HL-60 (cell line): ENCODE measurements around the gene RASGRP2.

Experiments used
- DNase-seq, 2 experiments: peaks; one replicate each; pipeline ENCODE4 v3.0.0-alpha.2; 2010 to 2020; ENCODE audit warnings: low read depth in 1 of 2, low spot score in 1 of 2
- H3K27ac ChIP-seq: fragments of 250-450 bp; sonication (Bioruptor Pico); replicated peaks from 2 replicates; pipeline ENCODE4 v1.5.1; 2020; ENCODE audit warnings: mild to moderate bottlenecking, moderate library complexity
- H3K27me3 ChIP-seq: fragments of 250-450 bp; sonication (Bioruptor Pico); 2 replicates; pipeline ENCODE4 v1.5.1; 2021; ENCODE audit warnings: mild to moderate bottlenecking, moderate library complexity; ENCODE audit not compliant: insufficient read depth, poor library complexity, severe bottlenecking
- H3K4me3 ChIP-seq: replicated peaks from 2 replicates; pipeline ENCODE4 v1.5.1; 2011; ENCODE audit warnings: mild to moderate bottlenecking, control low read depth, low read length; ENCODE audit not compliant: insufficient read depth
- GABPA ChIP-seq: IDR thresholded peaks from 2 replicates; pipeline ENCODE4 v1.6.1; 2012; ENCODE audit warnings: low read depth
- POLR2AphosphoS5 ChIP-seq: IDR thresholded peaks from 2 replicates; pipeline ENCODE4 v1.6.1; 2012; ENCODE audit warnings: low read depth
- SPI1 ChIP-seq: IDR thresholded peaks from 2 replicates; pipeline ENCODE4 v1.6.1; 2012; ENCODE audit warnings: low read depth, mild to moderate bottlenecking, borderline replicate concordance
- TF ChIP-seq, protein P1 (sequence below): IDR thresholded peaks from 2 replicates; pipeline ENCODE4 v1.6.1; 2012; ENCODE audit warnings: low read depth; ENCODE audit not compliant: insufficient replicate concordance
- TF ChIP-seq, protein P2 (sequence below): IDR thresholded peaks from one replicate; pipeline ENCODE4 v1.5.1; 2011; ENCODE audit warnings: low read length, control low read depth, inconsistent platforms; ENCODE audit not compliant: insufficient read depth

RASGRP2 gene

DNA sequence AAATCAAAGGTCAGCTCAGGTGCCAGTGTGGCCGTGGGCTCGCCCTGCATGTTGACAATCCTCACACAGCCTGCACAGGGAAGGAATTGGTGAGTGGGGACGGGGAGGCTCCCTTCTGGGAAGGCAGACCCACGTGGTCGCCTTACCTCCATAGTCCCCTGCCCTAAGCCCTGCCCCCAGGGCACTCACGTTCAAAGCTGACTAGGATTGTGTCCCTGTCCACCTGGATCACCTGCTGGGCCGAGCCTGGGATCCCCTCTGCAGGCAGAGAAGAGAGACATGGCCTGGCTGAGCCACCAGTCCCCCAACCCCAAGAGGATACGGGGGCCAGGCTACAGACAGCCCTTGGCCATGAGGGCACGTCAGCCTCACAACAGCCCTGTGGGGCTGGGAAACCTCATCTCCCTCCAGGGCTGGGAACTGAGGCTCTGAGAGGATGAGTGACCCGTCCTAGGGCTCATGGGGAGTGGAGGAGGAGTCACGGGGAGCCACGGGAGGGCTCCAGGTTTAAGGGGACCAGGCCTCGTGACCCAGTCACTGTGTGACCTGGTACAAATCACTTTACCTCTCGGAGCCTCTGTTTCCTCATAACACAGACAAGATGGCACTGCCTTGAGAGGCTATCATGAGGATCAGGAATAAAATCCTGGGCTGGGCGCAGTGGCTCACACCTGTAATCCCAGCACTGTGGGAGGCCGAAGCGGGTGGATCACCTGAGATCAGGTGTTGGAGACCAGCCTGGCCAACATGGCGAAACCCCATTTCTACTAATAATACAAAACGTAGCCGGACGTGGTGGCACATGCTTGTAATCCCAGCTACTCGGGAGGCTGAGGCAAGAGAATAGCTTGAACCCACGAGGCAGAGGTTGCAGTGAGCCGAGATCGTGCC is 46.5 kb upstream of the RASGRP2 start:
- DNase-seq: no peak
- TF ChIP-seq, protein P1, sequence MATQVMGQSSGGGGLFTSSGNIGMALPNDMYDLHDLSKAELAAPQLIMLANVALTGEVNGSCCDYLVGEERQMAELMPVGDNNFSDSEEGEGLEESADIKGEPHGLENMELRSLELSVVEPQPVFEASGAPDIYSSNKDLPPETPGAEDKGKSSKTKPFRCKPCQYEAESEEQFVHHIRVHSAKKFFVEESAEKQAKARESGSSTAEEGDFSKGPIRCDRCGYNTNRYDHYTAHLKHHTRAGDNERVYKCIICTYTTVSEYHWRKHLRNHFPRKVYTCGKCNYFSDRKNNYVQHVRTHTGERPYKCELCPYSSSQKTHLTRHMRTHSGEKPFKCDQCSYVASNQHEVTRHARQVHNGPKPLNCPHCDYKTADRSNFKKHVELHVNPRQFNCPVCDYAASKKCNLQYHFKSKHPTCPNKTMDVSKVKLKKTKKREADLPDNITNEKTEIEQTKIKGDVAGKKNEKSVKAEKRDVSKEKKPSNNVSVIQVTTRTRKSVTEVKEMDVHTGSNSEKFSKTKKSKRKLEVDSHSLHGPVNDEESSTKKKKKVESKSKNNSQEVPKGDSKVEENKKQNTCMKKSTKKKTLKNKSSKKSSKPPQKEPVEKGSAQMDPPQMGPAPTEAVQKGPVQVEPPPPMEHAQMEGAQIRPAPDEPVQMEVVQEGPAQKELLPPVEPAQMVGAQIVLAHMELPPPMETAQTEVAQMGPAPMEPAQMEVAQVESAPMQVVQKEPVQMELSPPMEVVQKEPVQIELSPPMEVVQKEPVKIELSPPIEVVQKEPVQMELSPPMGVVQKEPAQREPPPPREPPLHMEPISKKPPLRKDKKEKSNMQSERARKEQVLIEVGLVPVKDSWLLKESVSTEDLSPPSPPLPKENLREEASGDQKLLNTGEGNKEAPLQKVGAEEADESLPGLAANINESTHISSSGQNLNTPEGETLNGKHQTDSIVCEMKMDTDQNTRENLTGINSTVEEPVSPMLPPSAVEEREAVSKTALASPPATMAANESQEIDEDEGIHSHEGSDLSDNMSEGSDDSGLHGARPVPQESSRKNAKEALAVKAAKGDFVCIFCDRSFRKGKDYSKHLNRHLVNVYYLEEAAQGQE: no peak
- TF ChIP-seq POLR2AphosphoS5 (no peak), GABPA (no peak), SPI1 (no peak)
- TF ChIP-seq, protein P2, sequence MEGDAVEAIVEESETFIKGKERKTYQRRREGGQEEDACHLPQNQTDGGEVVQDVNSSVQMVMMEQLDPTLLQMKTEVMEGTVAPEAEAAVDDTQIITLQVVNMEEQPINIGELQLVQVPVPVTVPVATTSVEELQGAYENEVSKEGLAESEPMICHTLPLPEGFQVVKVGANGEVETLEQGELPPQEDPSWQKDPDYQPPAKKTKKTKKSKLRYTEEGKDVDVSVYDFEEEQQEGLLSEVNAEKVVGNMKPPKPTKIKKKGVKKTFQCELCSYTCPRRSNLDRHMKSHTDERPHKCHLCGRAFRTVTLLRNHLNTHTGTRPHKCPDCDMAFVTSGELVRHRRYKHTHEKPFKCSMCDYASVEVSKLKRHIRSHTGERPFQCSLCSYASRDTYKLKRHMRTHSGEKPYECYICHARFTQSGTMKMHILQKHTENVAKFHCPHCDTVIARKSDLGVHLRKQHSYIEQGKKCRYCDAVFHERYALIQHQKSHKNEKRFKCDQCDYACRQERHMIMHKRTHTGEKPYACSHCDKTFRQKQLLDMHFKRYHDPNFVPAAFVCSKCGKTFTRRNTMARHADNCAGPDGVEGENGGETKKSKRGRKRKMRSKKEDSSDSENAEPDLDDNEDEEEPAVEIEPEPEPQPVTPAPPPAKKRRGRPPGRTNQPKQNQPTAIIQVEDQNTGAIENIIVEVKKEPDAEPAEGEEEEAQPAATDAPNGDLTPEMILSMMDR: no peak
- H3K27me3 ChIP-seq: no peaks in the 10 kb centered on the region

DNA sequence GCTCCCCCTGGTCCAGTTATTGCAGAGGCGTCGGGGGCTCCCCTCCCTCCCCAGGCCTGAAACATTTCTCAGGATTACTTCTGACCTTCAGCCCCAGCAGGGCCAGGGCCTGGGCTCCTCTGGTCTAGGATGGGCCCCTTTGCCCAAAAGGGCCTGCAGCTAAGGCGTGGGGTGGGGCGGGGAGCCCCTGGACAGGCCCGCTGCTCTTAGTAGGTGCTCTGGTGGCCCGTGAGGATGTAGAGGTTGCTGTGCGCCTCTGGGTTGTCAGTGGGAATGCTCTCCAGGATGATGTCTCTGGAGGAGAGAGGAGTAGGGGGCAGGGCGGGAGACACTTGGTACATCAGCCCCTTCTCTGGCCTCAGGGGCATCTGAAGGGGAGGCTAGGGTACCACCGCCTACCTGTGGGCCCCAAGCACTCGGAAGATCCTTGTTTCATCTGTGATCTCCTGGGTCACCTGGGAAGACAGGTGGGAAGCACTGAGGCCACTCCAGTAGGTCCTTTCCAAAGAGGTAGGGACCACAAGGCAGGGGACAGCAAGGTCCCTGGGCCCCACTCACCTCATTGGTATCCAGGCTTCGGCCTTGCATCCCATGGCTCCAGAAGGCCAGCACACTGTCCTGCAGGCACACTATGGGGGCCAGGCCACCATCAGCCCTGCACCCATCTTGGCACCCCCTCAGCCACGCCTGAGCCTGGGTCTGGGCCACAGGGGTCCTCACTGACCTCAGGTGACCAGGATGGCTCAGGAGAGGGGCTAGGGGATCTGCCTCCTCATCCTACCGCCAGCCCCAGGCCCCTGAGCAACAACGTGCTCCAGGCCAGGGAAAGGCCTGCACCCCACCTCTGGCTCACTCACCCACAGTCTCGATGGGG is 45.6 kb upstream of the RASGRP2 start:
- H3K4me3 ChIP-seq: no peak overlapping the region
- H3K27me3 ChIP-seq: no peaks in the 10 kb centered on the region
- TF ChIP-seq GABPA (no peak), POLR2AphosphoS5 (no peak), SPI1 (no peak)
- TF ChIP-seq, protein P2: no peak
- TF ChIP-seq, protein P1: no peak
- DNase-seq: no peak
- H3K27ac ChIP-seq: no peak overlapping the region

More for the DNA sequence above, 46.5 kb upstream of the RASGRP2 start:
- H3K4me3 ChIP-seq: no peak overlapping the region
- no peak overlapping the region for H3K27ac ChIP-seq

DNA sequence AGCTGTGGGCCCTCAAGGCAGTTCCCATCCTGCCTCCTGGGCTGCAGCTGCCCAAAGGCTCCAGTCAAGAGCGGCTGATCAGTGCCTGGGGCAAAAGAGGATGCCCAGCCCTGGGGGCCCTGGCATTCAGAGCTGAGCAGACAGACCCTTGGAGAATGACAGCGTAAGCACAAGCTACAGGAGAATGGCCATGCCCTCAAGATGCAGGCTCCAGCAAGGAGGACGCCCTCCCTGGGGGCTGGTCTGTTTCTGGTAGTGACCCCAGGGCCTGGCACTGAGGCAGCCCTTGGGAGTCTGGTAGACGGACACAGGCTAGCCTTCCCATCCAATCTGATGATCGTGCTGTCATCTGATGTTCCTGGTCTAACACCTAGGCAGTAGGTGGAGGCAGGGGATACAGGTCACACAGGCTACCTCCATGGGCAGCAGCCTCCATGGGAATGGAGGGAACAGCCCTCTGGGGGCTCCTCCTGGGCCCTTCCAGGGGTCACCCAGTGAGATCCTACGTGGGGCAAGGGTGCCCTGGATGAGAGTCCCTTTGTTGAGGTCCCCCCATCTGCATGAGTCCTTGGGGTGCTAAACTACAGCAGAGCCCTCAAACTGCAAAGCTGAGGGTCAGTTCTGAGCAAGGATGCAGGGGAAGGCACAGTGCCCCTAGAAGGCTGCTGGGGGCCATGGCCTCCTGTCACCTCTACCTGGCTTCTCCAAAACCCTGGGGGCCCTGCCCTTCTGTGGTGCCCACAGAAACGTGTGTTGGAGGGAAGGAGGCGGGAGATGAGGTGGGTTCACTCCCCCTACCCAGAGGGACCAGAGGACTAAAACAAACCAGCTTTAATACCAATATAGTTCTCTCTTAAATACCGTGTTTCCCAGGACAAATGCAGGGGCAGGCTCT is 44.6 kb upstream of the RASGRP2 start:
- H3K4me3 ChIP-seq: no peak overlapping the region
- H3K27me3 ChIP-seq: no peaks in the 10 kb centered on the region
- TF ChIP-seq, protein P1: no peak
- TF ChIP-seq GABPA (no peak), POLR2AphosphoS5 (no peak), SPI1 (no peak)
- TF ChIP-seq, protein P2: no peak
- no peak for DNase-seq
- no peak overlapping the region for H3K27ac ChIP-seq
